Endothelial cell of hepatic sinusoid (primary cell): Measurements from ENCODE around the gene FAM83D.

Experiments used
- in situ Hi-C: cut with HindIII; loops from 2 replicates; pipeline ENCODE4 v1.10.0; 2017; ENCODE audit warnings: low sequenced_read_pairs

The FAM83D gene

DNA sequence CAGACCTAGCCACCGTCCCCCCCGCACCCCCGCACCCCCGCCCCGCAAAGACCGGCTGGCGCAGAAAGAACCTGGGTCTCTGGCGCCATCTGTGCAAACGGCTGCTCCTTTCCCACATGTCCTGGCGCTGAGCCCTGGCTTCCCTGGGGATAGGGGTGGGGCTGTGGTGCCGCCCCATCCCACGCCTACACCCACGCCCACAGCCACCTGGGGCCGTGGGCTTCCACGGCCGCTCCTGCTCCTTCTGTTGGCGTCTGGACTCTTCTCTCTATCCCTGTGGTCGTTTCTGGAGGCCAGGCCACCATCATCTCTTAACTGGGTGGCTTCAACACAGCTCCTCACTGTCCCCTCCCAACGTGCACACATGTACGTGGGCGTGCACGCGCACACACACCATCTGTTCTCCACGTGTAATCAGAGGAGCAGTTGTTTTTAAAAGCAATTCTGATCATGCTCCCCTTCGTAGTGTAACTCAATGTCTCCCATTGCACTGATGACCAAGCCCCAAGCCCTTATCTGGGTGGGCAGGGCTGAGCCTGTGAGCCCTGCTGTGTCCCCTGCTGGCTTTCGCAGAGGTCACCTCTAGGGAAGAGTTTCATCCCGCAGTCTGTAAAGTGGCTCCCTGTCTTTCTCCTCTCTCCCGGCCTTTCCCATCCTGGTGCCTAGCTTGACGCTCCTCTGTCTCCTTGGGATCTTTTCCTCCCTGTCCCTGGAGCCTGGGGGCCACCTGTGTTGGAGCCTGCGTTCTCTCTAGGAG, 31.9 kb upstream of the FAM83D start:
- in situ Hi-C loops = no loop called here

DNA sequence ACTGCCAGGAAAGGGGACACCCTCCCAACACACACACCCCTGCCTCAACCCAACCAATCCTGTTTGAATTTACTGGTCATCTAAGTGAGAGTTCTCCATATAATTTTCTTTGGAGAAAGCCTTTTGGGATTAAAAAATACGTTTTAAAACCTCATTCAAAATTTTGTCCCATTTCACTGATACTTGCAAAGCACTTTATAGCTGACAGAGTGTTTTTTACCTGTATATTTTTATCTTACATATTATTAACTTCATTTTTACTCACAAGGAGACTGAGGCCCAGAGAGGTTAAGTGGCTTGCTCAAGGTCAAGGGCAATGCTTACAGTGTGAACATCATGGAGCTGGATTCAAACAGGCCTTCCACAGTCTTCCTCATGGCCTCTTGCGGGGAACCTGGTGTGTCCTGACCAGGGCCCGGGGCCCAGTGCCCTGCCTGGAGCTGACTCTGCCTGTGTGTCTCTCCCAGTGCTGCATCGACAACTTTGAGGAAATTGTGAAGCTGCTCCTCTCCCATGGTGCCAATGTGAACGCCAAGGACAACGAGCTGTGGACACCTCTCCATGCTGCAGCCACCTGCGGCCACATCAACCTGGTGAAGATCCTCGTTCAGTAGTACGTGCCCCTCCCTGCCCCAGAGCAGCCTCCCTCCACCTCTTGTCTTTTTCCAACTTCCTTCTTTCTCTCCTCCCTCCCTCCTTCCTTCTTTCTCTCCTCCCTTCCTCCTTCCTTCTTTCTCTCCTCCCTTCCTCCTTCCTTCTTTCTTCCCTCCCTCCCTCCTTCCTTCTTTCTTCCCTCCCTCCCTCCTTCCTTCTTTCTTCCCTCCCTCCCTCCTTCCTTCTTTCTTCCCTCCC, 30.9 kb upstream of the FAM83D start:
- in situ Hi-C loops = no loop called here

DNA sequence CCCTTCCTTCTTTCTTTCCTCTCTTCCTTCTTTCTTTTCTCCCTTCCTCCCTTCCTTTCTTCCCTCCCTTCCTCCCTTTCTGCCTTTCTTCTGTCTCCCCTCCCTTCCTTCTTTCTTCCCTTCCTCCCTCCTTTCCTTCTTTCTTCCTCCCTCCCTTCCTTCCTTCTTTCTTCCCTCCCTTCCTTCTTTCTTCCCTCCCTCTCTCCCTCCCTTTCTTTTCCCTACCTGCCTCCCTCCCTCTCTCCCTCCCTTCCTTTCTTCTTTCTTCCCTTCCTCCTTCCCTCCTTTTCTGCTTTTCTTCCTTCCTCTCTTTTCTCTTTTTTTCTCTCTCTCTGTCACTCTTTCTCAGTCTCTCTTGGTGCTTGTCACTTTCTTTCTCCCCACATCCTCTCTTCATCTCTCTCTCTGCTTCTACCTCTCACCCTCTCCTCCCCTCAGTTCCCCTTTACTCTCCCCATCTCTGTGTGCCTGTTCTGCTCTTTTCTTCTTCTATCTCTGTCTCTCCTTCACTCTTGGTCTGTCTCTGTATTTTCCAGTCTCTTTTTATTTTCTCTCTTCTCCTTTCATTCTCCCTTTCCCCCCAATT, 30.1 kb upstream of the FAM83D start:
- in situ Hi-C loops = no loop called here

DNA sequence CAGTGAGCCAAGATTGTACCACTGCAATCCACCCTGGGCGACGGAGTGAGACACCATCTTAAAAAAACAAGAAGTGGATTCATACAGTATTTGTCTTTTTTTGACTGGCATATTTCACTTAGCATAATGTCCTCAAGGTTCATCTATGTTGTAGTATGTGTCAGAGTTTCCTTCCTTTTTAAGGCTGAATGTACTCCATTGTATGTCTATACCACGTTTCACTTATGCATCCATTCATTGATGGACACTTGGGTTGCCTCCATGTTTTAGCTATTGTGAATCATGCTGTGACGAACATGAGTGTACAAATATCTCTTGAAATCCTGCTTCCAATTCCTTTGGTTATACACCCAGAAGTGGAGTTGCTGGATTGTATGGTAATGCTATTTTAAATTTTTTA, 28.9 kb upstream of the FAM83D start:
- in situ Hi-C loops = no loop called here

DNA sequence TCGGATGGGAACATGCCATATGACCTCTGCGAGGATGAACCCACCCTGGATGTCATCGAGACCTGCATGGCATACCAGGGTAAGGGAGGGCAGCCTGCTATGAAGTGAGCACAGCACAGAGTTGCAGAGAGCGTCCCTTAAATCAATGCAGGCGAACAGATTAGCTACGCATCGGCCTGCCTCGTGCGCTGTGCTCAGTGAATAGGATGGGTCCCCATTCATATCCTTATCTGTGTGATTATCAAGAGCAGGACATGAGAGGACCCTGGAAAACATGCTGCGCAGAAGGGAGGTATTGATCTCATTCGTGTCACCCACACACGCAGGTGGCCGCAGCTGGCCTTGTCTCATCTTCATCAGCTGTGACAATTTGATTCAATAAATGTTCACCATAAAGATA, 25.6 kb upstream of the FAM83D start:
- in situ Hi-C loops = loop anchor here (5.0 to 10.0 kb wide), 2 partner anchors 38 to 176 kb away; partner anchors contain the start of gene SLC32A1

DNA sequence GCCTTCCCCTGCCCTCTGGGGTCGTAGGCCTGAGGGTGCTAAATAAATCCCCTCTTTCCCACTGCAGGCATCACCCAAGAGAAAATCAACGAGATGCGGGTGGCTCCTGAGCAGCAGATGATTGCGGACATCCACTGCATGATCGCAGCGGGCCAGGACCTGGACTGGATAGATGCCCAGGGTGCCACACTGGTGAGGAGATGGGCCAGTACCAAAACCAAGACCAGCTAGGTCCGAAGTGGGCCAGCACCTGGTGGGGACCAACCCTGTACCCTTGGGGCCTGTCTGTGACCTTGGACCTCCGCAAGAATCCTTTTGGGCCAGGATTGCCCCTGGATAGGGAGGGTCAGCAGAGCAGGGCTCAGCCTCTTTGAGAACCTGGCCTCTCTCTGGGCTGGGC, 23.6 kb upstream of the FAM83D start:
- in situ Hi-C loops = loop anchor here (5.0 to 10.0 kb wide), 2 partner anchors 40 to 178 kb away; partner anchors contain the start of gene SLC32A1

DNA sequence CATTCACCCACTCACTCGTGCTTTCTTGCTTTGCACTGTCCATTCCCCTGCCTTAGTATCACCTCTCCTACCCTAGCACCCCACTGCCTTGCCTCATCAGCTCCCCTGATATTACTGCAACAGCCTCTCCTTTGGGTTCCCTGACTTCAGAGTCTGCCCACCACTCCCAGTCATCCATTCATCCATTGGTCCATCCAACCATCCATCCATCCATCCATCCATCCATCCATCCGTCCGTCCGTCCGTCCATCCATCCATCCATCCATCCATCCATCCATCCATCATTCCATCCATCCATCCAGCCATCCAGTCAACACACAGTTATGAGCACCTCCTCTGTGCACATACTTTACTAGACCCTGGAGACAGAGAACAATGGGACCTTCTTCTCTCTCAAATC, 22.9 kb upstream of the FAM83D start:
- in situ Hi-C loops = loop anchor here (5.0 to 10.0 kb wide), 2 partner anchors 41 to 179 kb away; partner anchors contain the start of gene SLC32A1

DNA sequence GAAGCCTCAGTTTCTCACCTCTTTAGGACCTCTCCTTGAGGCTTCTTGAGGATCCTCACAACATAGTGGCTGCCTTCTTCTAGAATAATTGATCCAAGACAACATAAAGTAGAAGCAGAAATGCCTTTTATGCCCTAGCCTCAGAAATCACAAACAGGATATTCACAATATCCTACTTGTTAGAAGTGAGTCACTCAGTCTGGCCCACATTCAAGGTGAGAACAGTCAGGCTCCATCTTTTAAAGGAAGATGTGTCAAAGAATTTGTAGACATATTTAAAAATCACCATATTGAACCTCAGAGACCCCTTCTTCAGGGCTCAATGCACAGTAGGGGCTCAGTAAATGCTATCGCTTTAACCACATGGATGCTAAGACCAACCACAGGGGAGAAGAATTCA, 20.8 kb upstream of the FAM83D start:
- in situ Hi-C loops = loop anchor here (10.0 kb wide), 1 partner anchor 181 kb away; the partner anchor contains the start of gene SLC32A1

DNA sequence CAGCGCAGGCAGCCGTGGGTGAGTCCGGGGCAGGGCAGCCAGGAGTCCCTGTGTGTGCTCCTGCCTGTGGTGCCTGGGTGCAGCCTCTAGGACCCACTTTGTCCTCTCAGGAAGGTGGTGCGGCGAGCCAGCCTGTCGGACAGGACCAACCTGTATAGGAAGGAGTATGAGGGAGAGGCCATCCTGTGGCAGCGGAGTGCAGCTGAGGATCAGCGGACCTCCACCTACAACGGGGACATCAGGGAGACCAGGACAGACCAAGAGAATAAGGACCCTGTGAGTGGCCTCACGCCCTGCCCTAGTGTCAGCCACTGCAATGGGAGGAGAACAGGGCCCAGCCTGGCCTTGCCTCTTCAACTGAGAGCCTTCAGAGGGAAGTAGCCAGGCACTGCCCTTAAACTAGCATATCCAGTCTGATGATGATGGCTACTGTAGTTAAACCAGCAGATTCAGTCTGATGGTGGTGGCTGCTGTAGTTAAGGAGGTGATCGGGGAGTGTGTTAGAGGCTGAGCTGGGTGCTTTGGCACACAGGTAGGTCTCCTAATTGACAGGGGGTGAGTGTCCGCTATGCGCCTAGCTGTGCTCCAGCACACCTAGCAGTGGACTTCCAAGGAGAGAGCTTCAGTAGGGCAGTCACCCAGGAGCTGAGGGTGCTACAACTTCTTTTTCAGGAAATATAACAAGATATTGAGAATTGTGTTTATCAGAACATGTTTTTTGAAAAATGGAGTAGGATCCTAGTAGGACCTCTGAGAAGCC, 18.1 kb upstream of the FAM83D start:
- in situ Hi-C loops = loop anchor here (10.0 kb wide), 1 partner anchor 183 kb away; the partner anchor contains the start of gene SLC32A1

DNA sequence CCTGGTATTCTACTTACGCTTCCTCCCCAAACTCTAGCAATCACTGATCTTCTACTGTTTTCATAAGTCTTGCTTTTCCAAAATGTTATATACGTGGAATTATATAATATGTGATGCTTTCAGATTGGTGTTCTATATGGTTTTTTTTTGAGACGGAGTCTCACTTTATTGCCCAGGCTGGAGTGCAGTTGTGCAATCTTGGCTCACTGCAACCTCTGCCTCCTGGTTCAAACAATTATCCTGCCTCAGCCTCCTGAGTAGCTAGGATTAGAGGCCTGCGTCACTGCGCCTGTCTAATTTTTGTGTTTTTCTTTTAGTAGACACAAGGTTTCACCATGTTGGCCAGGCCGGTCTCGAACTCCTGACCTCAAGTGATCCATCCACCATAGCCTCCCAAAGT, 10.9 kb upstream of the FAM83D start:
- in situ Hi-C loops = no loop called here

DNA sequence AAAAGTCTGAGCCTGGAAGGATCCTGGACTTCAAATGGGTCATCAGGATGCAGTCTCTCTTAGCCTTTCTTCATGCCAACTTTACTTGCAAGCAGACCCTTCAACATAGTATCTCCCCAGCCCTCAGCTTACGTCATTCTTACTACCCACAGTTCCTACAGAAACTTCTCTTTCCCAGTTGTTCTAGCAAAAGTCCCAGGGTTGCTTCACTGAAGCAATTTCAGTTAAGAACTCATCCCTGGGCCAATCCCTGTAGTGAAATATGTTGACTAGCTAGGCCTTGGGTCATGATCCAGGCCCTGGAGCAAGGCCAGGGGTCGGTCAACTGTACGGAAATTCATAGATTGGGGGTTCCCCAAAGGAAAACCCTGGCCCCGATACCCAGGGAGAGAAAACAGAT, 8.6 kb upstream of the FAM83D start:
- in situ Hi-C loops = no loop called here

DNA sequence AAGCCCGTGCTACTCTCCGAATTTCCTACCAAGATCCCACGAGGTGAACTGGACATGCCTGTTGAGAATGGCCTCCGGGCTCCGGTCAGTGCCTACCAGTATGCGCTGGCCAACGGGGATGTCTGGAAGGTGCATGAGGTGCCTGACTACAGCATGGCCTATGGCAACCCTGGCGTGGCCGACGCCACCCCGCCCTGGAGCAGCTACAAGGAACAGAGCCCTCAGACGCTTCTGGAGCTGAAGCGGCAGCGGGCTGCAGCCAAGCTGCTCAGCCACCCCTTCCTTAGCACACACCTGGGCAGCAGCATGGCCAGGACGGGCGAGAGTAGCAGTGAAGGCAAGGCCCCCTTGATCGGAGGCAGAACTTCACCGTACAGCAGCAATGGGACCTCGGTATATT, 8.0 kb upstream of the FAM83D start:
- in situ Hi-C loops = no loop called here

DNA sequence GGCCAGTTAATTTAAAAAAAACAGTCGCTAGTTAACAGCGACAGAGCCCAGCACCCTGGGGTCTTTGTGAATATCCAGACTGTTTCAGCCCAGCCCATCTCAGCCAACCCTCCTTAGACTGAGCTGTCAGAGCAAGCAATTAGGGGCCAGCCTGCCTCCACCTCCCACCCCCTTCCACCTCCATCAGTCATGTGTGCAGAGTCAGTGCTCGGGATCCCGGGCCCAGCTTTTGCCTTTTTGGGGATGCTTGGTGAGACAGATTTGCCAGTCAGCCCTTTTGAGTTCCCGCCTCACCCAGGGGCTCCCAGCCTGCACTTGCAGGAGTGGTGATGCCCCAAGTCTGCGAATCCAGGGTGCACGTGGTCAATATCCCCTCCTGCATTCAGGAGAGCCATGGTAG, 6.5 kb upstream of the FAM83D start:
- in situ Hi-C loops = no loop called here

DNA sequence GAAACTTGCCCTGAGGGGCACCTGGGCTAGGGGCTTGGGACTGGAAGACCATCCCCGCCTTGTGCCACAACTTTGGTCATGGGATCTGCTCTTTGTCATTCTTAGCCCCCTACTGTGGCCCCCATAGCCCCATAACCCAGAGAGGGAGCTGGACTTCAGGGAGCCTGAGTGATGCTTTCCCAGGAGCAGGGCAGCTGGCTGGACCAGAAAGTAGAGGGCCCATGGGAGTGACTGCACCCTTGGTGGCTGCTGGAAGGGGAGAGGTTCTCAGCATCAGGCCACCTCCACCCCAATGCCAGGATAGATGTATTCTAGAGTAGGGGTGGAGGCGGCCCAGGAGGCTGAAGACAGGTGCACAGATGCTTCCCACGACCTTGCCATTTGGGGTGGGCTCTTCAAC, 5.8 kb upstream of the FAM83D start:
- in situ Hi-C loops = no loop called here

DNA sequence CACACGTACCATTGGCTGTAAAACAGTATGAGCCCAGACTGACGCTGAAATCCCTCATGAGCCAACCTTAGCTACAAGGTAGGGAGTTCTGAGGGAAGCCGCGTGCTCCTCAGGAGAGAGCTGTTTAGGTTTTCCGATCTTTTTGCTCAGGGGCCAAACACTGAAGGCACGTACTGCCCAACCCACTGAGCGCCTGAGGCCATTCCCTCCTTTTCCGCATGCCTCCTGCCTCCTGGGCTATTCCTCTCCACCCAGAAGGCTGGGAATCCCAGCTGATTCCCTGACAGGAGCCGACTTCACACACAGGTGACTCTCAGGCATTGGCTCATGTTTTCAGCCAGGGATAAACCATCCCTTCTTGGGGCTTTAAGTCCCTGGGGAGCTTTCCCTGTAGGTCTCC, 5.4 kb upstream of the FAM83D start:
- in situ Hi-C loops = no loop called here

DNA sequence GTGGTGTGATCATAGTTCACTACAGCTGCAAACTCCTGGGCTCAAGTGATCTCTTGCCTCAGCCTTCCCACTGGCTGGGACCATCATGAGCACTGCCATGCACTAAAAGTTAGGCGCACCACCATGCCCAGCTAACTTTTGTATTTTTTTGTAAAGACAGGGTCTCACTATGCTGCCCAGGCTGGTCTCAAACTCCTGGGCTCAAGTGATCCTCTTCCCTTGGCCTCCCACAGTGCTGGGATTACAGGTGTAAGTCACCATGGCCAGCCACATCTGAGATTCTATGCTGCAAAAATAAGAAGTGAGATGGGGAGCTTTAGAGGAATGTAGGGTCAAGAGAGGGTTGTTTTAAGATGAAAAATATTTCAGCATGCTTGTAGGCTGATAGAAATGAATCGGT, 1.5 kb upstream of the FAM83D start:
- in situ Hi-C loops = no loop called here

DNA sequence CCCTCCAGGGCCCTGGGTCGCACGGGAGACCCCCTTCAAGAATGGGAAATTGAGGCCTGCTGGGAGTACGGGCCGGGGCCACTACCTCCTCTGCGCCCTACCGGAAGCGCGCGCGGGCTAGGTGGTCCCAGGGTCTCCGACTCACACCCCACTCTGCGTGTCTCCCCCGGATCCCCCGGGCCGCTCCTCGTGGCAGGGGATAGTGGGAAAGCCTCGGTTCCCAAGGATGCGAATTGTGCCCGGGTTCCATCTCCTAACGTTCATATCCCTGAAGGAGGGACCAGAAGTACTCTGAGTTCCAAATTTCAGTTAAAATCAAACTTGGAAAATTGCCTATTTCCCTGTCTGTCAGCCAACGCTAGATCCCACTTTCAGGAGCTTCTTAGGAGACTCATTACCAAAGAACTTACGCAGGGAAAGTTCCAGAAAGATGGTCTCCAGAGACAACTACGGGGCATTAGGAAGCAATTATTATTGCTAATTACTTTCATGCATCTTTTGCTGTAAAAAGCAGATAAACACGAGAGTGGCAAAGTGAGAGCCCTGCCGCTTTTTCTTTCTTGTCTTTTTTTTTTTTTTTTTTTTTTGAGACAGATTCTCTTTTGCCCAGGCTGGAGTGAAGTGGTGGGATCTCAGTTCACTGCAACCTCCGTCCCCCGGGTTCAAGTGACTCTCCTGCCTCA, 858 bp downstream of the FAM83D start:
- in situ Hi-C loops = no loop called here

DNA sequence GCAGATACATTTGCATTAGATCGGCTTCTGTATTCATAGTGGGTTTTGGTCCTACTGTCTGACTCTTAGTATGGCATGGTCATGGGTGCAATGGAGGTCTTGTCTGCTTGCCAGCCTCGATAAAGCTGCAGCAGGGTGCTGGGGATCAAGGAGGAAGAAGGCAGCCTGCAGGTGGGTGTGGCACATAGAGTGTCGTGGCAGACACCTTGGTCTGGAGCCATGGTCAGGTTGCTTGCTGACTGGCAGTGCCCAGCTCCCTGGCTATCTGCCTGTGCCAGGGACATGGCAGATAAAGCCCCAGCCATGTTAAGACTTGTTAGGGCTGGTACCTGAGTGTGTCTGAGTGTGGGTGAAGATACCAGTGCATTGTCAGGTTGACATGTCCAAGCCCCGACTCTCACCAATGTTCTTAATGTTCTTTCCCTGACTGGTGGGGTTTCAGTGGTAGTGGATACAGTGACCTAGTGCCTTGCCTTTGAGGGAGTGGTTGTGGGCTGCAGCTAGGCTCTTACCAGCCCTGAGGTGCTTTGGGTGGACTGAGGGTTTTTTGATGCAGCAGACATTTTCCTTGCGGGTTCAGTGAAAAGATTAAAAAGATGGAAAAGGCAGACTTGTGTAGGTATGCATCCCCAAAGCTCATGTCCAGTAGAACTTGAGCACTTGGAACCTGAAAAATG, 1.8 kb downstream of the FAM83D start:
- in situ Hi-C loops = no loop called here

DNA sequence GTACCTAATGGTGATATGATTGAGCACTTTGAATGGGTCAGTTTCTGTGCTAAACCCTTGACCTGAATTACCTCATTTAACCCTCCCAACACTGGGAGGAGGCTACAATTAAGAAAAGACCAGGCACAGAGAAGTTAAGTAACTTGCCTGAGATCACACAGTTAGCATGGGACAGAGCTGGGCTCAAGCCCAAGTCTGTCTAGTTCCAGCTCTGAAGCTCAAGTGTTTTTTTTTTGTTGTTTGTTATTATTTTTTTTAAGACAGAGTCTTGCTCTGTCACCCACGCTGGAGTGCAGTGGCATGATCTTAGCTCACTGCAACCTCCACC, 4.0 kb downstream of the FAM83D start:
- in situ Hi-C loops = no loop called here

DNA sequence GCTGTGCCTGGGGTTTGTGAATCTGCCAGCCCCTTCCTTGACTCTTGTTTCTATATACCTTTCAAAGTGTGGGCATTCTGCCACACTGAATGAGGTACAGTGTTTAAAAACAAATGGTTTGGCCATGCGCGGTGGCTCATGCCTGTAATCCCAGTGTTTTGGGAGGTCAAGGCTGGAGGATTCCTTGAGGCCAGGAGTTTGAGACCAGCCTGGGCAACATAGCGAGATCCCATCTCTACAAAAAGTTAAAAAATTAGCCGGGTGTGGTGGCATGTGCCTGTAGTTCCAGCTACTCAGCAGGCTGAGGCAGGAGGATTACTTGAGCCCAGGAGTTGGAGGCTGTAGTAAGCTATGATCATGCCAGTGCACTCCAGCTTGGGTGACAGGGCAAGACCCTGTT, 5.8 kb downstream of the FAM83D start:
- in situ Hi-C loops = no loop called here
